GM12878 (cell line): ENCODE data around the gene BDH1. TPM values are rescaled to one million over a fixed set of nuclear protein-coding genes. Genes with fewer than 3 reads are reported as not detected.

Experiments
- MEF2A ChIP-seq: IDR thresholded peaks from 2 replicates; pipeline ENCODE4 v1.6.1; 2011; ENCODE audit warnings: low read depth, mild to moderate bottlenecking, low read length, moderate library complexity; ENCODE audit not compliant: insufficient read depth
- RAD51 ChIP-seq: fragments of 450-650 bp; IDR thresholded peaks from 2 replicates; pipeline ENCODE4 v1.6.1; 2016; ENCODE audit warnings: moderate library complexity, mild to moderate bottlenecking, inconsistent platforms
- SMC3 ChIP-seq: IDR thresholded peaks from 2 replicates; pipeline ENCODE4 v1.6.1; 2011; ENCODE audit warnings: low read length, improper control_type of control experiment, borderline replicate concordance
- TCF12 ChIP-seq: IDR thresholded peaks from 2 replicates; pipeline ENCODE4 v1.6.1; 2011; ENCODE audit warnings: low read depth, mild to moderate bottlenecking, low read length
- polyA plus RNA-seq, 11 experiments: library from polyadenylated mRNA; depleted of rRNA in 4 of 11; unstranded in 6 of 11; stranded (reverse) in 5 of 11; fragments of >200 nt; fragmentation: Nextera tagmentation in 4 of 11; fragmentation: Illumina TruSeq in 1 of 11; extraction: Ambion mirVana in 4 of 11; extraction: Trizol in 1 of 11; gene quantifications; 1 replicate in 1 of 11; 2 replicates in 10 of 11; pipeline versions ENCODE4 v1.2.1 to v1.2.3, GENCODE V29; 2011 to 2016; ENCODE audit warnings: inconsistent platforms in 2 of 11, missing spikeins in 2 of 11, low read depth in 1 of 11
- total RNA-seq, 4 experiments: library from RNA; depleted of rRNA in 3 of 4; stranded (reverse); fragments of >200 nt in 3 of 4; fragmentation: Illumina TruSeq in 1 of 4; extraction: Trizol in 1 of 4; gene quantifications; 2 replicates each; pipeline versions ENCODE4 v1.2.1 to v1.2.3, GENCODE V29; 2013 to 2021
- TF ChIP-seq, protein P1 (sequence below): fragments of 450-650 bp; IDR thresholded peaks from 2 replicates; pipeline ENCODE4 v1.6.1; 2017; ENCODE audit warnings: mild to moderate bottlenecking, moderate library complexity
- TF ChIP-seq, protein P2 (sequence below): IDR thresholded peaks from 2 replicates; pipeline ENCODE4 v1.6.1; 2012; ENCODE audit warnings: low read depth, low read length, improper control_type of control experiment
- TF ChIP-seq, protein P3 (sequence below): fragments of 450-650 bp; IDR thresholded peaks from 2 replicates; pipeline ENCODE4 v1.6.1; 2016; ENCODE audit warnings: mild to moderate bottlenecking, moderate library complexity, borderline replicate concordance

The BDH1 gene
- total and polyA plus RNA-seq, 10 of the 15 experiments (the other 5 are each of a cell fraction or from before 2014, with no cell fraction given): 11.3 to 84.5 (median 60.3) TPM

DNA sequence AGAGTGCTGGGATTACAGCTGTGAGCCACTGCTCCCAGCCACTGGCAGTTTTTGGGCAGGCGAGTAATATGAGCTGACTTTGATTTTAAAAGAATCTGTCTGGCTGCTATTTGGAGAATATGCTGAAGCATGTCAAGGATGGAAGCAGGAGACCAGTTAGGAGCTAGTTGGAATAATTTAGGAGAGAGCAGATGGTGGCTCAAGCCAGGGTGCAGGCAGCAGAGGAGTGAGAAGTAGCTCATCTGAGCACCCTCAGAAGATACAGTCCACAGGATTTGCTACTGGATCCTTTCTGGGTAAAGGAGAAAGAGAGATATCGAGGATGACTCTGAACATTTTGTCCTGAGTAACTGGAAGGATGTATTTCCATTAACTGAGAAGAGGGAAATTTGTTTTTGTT, 30.4 kb upstream of the BDH1 start (continued):
- TF ChIP-seq, protein P1, sequence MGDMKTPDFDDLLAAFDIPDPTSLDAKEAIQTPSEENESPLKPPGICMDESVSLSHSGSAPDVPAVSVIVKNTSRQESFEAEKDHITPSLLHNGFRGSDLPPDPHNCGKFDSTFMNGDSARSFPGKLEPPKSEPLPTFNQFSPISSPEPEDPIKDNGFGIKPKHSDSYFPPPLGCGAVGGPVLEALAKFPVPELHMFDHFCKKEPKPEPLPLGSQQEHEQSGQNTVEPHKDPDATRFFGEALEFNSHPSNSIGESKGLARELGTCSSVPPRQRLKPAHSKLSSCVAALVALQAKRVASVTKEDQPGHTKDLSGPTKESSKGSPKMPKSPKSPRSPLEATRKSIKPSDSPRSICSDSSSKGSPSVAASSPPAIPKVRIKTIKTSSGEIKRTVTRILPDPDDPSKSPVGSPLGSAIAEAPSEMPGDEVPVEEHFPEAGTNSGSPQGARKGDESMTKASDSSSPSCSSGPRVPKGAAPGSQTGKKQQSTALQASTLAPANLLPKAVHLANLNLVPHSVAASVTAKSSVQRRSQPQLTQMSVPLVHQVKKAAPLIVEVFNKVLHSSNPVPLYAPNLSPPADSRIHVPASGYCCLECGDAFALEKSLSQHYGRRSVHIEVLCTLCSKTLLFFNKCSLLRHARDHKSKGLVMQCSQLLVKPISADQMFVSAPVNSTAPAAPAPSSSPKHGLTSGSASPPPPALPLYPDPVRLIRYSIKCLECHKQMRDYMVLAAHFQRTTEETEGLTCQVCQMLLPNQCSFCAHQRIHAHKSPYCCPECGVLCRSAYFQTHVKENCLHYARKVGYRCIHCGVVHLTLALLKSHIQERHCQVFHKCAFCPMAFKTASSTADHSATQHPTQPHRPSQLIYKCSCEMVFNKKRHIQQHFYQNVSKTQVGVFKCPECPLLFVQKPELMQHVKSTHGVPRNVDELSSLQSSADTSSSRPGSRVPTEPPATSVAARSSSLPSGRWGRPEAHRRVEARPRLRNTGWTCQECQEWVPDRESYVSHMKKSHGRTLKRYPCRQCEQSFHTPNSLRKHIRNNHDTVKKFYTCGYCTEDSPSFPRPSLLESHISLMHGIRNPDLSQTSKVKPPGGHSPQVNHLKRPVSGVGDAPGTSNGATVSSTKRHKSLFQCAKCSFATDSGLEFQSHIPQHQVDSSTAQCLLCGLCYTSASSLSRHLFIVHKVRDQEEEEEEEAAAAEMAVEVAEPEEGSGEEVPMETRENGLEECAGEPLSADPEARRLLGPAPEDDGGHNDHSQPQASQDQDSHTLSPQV: no peak
- TF ChIP-seq SMC3: no peak
- no peak for TF ChIP-seq MEF2A
- TF ChIP-seq, protein P2, sequence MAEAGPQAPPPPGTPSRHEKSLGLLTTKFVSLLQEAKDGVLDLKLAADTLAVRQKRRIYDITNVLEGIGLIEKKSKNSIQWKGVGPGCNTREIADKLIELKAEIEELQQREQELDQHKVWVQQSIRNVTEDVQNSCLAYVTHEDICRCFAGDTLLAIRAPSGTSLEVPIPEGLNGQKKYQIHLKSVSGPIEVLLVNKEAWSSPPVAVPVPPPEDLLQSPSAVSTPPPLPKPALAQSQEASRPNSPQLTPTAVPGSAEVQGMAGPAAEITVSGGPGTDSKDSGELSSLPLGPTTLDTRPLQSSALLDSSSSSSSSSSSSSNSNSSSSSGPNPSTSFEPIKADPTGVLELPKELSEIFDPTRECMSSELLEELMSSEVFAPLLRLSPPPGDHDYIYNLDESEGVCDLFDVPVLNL: no peak
- TF ChIP-seq, protein P3, sequence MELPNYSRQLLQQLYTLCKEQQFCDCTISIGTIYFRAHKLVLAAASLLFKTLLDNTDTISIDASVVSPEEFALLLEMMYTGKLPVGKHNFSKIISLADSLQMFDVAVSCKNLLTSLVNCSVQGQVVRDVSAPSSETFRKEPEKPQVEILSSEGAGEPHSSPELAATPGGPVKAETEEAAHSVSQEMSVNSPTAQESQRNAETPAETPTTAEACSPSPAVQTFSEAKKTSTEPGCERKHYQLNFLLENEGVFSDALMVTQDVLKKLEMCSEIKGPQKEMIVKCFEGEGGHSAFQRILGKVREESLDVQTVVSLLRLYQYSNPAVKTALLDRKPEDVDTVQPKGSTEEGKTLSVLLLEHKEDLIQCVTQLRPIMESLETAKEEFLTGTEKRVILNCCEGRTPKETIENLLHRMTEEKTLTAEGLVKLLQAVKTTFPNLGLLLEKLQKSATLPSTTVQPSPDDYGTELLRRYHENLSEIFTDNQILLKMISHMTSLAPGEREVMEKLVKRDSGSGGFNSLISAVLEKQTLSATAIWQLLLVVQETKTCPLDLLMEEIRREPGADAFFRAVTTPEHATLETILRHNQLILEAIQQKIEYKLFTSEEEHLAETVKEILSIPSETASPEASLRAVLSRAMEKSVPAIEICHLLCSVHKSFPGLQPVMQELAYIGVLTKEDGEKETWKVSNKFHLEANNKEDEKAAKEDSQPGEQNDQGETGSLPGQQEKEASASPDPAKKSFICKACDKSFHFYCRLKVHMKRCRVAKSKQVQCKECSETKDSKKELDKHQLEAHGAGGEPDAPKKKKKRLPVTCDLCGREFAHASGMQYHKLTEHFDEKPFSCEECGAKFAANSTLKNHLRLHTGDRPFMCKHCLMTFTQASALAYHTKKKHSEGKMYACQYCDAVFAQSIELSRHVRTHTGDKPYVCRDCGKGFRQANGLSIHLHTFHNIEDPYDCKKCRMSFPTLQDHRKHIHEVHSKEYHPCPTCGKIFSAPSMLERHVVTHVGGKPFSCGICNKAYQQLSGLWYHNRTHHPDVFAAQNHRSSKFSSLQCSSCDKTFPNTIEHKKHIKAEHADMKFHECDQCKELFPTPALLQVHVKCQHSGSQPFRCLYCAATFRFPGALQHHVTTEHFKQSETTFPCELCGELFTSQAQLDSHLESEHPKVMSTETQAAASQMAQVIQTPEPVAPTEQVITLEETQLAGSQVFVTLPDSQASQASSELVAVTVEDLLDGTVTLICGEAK: no peak
- no peak for TF ChIP-seq RAD51
- TF ChIP-seq TCF12: no peak
- TF ChIP-seq, all 136 proteins: peak for 0
